Fibroblast of villous mesenchyme (primary cell): ENCODE results near the gene LRRC71. TPM values are rescaled to one million over a fixed set of nuclear protein-coding genes. Genes with fewer than 3 reads are reported as not detected.

Experiments
- DNase-seq: peaks from one replicate; pipeline ENCODE4 v3.0.0-alpha.2; 2010; ENCODE audit warnings: low read depth
- H3K4me3 ChIP-seq: 2 replicates; pipeline ENCODE4 v1.5.1; 2011; ENCODE audit warnings: low read depth, mild to moderate bottlenecking, low read length
- CTCF ChIP-seq: IDR thresholded peaks from 2 replicates; pipeline ENCODE4 v1.5.1; 2012; ENCODE audit warnings: low read depth, mild to moderate bottlenecking, low read length; ENCODE audit not compliant: insufficient read depth
- total RNA-seq: library from RNA; depleted of rRNA; stranded (reverse); fragments of >200 nt; gene quantifications from 2 replicates; pipeline ENCODE4 v1.2.3, GENCODE V29; 2012

The LRRC71 gene
- total RNA-seq, 1 donor: not detected

- DNase-seq: peak; percentile 53
- TF ChIP-seq CTCF: no peak
- no peak overlapping the region for H3K4me3 ChIP-seq
Measured at GRCh38 chr1:156931211-156931952, 10.9 kb downstream of the LRRC71 start.

- TF ChIP-seq CTCF: no peak
- no peak overlapping the region for H3K4me3 ChIP-seq
Measured at GRCh38 chr1:156931974-156932710, 11.7 kb downstream of the LRRC71 start.

GRCh38 chr1:156933136-156933535 is 12.7 kb downstream of the LRRC71 start:
- no peak for TF ChIP-seq CTCF
- DNase-seq: no peak
- H3K4me3 ChIP-seq: no peak overlapping the region

More at GRCh38 chr1:156931974-156932710, 11.7 kb downstream of the LRRC71 start:
- DNase-seq: no peak

- no peak for TF ChIP-seq CTCF
- DNase-seq: no peak
Measured at GRCh38 chr1:156935505-156936128, 15.2 kb downstream of the LRRC71 start.

GRCh38 chr1:156936191-156936590 is 15.8 kb downstream of the LRRC71 start:
- H3K4me3 ChIP-seq: no peak overlapping the region
- no peak for DNase-seq
- TF ChIP-seq CTCF: no peak

More at GRCh38 chr1:156935505-156936128, 15.2 kb downstream of the LRRC71 start:
- H3K4me3 ChIP-seq: no peak overlapping the region

GRCh38 chr1:156936721-156937220 is 16.3 kb downstream of the LRRC71 start:
- no peak for TF ChIP-seq CTCF
- H3K4me3 ChIP-seq: no peak overlapping the region
- no peak for DNase-seq
